ENCODE measurements around the gene ITPA. TPM values are rescaled to one million over a fixed set of nuclear protein-coding genes. Genes with fewer than 3 reads are reported as not detected.
A peak's percentile ranks its signal among the peaks of the same experiment; 100 is the strongest.

ITPA gene
- total and polyA plus RNA-seq, 2 of the 8 experiments (the other 6 are each of a cell fraction or from before 2014, with no cell fraction given) = 88.2 to 94.0 TPM

GRCh38 chr20:3209257-3209945 is at the start of gene ITPA (continued):
- no peak for TF ChIP-seq ATF3 (IDR thresholded peaks at IDR 0.05; ENCODE audit: insufficient read depth, low read depth, low read length)
- no peak for TF ChIP-seq NRF1 (IDR thresholded peaks at IDR 0.05; ENCODE audit: low read depth, low read length)
- TF ChIP-seq MAFK (IDR thresholded peaks at IDR 0.05; ENCODE audit: low read depth, low read length) = no peak
- TF ChIP-seq TCF12 (IDR thresholded peaks at IDR 0.05; ENCODE audit: low read depth, low read length) = no peak
- TF ChIP-seq CBX5 (IDR thresholded peaks at IDR 0.05; ENCODE audit: low read depth, low read length) = no peak
- TF ChIP-seq JUN (IDR thresholded peaks at IDR 0.05; ENCODE audit: low read depth, low read length) = no peak
- peak; percentile 87 to 94; a peak in 3 of 4 replicates for TF ChIP-seq SIN3A (conservative IDR thresholded peaks at IDR 0.05 in 1 of 2, IDR thresholded peaks at IDR 0.05 in 1 of 2; ENCODE audit: low read depth in 1 of 2, low read length in 2 of 2)
- no peak for TF ChIP-seq SUZ12 (IDR thresholded peaks at IDR 0.05; ENCODE audit: low read length)
- TF ChIP-seq TAF1 (IDR thresholded peaks at IDR 0.05; ENCODE audit: low read depth, low read length) = peak; percentile 53; the same call in 1 of the 2 replicates
- TF ChIP-seq CEBPB (IDR thresholded peaks at IDR 0.05; ENCODE audit: low read depth, low read length) = no peak
- TF ChIP-seq FOSL1 (IDR thresholded peaks at IDR 0.05; ENCODE audit: insufficient read depth, low read depth, low read length) = no peak
- TF ChIP-seq TEAD4 (IDR thresholded peaks at IDR 0.05; ENCODE audit: low read depth, low read length) = no peak
- TF ChIP-seq HDAC2 (IDR thresholded peaks at IDR 0.05; ENCODE audit: borderline replicate concordance in 1 of 2, low read depth in 2 of 2, low read length in 2 of 2) = 0 out of 4 replicates have a peak, but pooled peaks have one; percentile 52
- TF ChIP-seq ASH2L (IDR thresholded peaks at IDR 0.05; ENCODE audit: low read length) = peak; percentile 48
- no peak for TF ChIP-seq CHD1 (IDR thresholded peaks at IDR 0.05; ENCODE audit: low read depth, low read length)
- TF ChIP-seq BACH1 (IDR thresholded peaks at IDR 0.05; ENCODE audit: low read length) = no peak
- TF ChIP-seq KDM4A (IDR thresholded peaks at IDR 0.05; ENCODE audit: low read depth, low read length, severe bottlenecking) = peak; percentile 96
